SK-N-SH treated with all-trans-retinoic acid at 6 μM for 48 hours (cell line): ENCODE measurements around the gene KCNT2.

Experiments
- BACH2 ChIP-seq: fragments of 250-450 bp; sonication (Bioruptor Pico); IDR thresholded peaks from 2 replicates; pipeline ENCODE4 v1.9.0; 2021; ENCODE audit warnings: mild to moderate bottlenecking, borderline replicate concordance
- ESRRG ChIP-seq: fragments of 250-450 bp; sonication (Bioruptor Pico); IDR thresholded peaks from 2 replicates; pipeline ENCODE4 v1.6.1; 2021; ENCODE audit warnings: mild to moderate bottlenecking
- GLIS3 ChIP-seq: fragments of 250-450 bp; sonication (Bioruptor Pico); IDR thresholded peaks from 2 replicates; pipeline ENCODE4 v1.5.0; 2020; ENCODE audit warnings: mild to moderate bottlenecking, moderate library complexity
- ISL1 ChIP-seq: fragments of 250-450 bp; sonication (Bioruptor Pico); IDR thresholded peaks from 2 replicates; pipeline ENCODE4 v2.1.2; 2022; ENCODE audit warnings: mild to moderate bottlenecking, moderate library complexity
- OSR1 ChIP-seq: fragments of 250-450 bp; sonication (Bioruptor Pico); IDR thresholded peaks from 2 replicates; pipeline ENCODE4 v1.8.0; 2022; ENCODE audit warnings: moderate library complexity, mild to moderate bottlenecking, inconsistent platforms
- PPARA ChIP-seq: fragments of 250-450 bp; sonication (Bioruptor Pico); IDR thresholded peaks from 2 replicates; pipeline ENCODE4 v1.5.0; 2020; ENCODE audit warnings: mild to moderate bottlenecking, borderline replicate concordance
- RARB ChIP-seq: fragments of 250-450 bp; sonication (Bioruptor Pico); IDR thresholded peaks from 2 replicates; pipeline ENCODE4 v1.8.0; 2021; ENCODE audit warnings: mild to moderate bottlenecking, moderate library complexity
- TCF4 ChIP-seq: fragments of 250-450 bp; sonication (Bioruptor Pico); IDR thresholded peaks from 2 replicates; pipeline ENCODE4 v1.8.0; 2021; ENCODE audit warnings: mild to moderate bottlenecking, moderate library complexity, borderline replicate concordance
- ZFP3 ChIP-seq: fragments of 250-450 bp; sonication (Bioruptor Pico); IDR thresholded peaks from 2 replicates; pipeline ENCODE4 v1.5.0; 2020; ENCODE audit warnings: mild to moderate bottlenecking, moderate library complexity
- ZFP30 ChIP-seq: fragments of 450-650 bp; formaldehyde crosslinking; IDR thresholded peaks from 2 replicates; pipeline ENCODE4 v1.5.0; 2022; ENCODE audit warnings: mild to moderate bottlenecking, moderate library complexity
- TF ChIP-seq, protein P1 (sequence below): fragments of 250-450 bp; sonication (Bioruptor Pico); IDR thresholded peaks from 2 replicates; pipeline ENCODE4 v1.8.0; 2020; ENCODE audit warnings: mild to moderate bottlenecking, moderate library complexity, borderline replicate concordance
- TF ChIP-seq, protein P2 (sequence below): fragments of 250-450 bp; sonication (Bioruptor Pico); IDR thresholded peaks from 2 replicates; pipeline ENCODE4 v1.5.1; 2021; ENCODE audit warnings: mild to moderate bottlenecking, moderate library complexity

DNA sequence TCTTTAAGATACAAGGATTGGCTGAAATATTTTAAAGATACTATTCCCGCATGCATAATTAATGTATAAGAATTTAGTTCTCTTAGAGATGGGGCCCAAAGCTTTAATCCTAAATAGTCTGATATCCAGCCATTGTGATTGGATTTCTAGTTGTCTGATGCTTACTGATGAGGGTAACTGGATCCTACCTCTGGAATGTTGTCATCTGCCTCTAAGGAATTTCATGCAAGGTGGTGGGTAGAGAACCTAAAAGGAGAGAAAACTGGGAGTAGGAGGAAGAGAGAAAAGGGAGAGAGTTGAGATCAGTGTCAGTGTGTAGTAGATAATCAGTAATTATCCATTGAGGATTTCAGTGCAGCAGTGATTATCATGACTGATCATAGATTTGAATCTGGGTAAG, 295.5 kb downstream of the KCNT2 start:
- TF ChIP-seq RARB (CRISPR knock-in tag): no peak
- no peak for TF ChIP-seq GLIS3 (CRISPR knock-in tag)
- TF ChIP-seq, protein P1, sequence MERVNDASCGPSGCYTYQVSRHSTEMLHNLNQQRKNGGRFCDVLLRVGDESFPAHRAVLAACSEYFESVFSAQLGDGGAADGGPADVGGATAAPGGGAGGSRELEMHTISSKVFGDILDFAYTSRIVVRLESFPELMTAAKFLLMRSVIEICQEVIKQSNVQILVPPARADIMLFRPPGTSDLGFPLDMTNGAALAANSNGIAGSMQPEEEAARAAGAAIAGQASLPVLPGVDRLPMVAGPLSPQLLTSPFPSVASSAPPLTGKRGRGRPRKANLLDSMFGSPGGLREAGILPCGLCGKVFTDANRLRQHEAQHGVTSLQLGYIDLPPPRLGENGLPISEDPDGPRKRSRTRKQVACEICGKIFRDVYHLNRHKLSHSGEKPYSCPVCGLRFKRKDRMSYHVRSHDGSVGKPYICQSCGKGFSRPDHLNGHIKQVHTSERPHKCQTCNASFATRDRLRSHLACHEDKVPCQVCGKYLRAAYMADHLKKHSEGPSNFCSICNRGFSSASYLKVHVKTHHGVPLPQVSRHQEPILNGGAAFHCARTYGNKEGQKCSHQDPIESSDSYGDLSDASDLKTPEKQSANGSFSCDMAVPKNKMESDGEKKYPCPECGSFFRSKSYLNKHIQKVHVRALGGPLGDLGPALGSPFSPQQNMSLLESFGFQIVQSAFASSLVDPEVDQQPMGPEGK (CRISPR knock-in tag): no peak
- no peak for TF ChIP-seq OSR1 (CRISPR knock-in tag)
- TF ChIP-seq ISL1 (CRISPR knock-in tag): no peak
- no peak for TF ChIP-seq BACH2
- no peak for TF ChIP-seq ZFP30 (CRISPR knock-in tag)
- TF ChIP-seq ZFP3 (CRISPR knock-in tag): no peak
- no peak for TF ChIP-seq TCF4 (CRISPR knock-in tag)
- TF ChIP-seq, protein P2, sequence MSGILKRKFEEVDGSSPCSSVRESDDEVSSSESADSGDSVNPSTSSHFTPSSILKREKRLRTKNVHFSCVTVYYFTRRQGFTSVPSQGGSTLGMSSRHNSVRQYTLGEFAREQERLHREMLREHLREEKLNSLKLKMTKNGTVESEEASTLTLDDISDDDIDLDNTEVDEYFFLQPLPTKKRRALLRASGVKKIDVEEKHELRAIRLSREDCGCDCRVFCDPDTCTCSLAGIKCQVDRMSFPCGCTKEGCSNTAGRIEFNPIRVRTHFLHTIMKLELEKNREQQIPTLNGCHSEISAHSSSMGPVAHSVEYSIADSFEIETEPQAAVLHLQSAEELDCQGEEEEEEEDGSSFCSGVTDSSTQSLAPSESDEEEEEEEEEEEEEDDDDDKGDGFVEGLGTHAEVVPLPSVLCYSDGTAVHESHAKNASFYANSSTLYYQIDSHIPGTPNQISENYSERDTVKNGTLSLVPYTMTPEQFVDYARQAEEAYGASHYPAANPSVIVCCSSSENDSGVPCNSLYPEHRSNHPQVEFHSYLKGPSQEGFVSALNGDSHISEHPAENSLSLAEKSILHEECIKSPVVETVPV (CRISPR knock-in tag): no peak
- TF ChIP-seq PPARA (CRISPR knock-in tag): no peak
- no peak for TF ChIP-seq ESRRG (CRISPR knock-in tag)
